ENCODE results near the gene MSH3.
A peak's percentile ranks its signal among the peaks of the same experiment; 100 is the strongest.

The MSH3 gene

GRCh38 chr5:80701597-80701996, 47.1 kb downstream of the MSH3 start:
- no peak overlapping the region for H3K27ac Mint-ChIP-seq (ENCODE audit: low read depth)
- no peak overlapping the region for H3K4me3 Mint-ChIP-seq
- ATAC-seq (replicated peaks; ENCODE audit: extremely low read depth, poor library complexity, severe bottlenecking) (no peak), DNase-seq (ENCODE audit: low spot score in 2 of 2) (no peak)
- H3K36me3 Mint-ChIP-seq (ENCODE audit: insufficient read depth) = peaks cover 10% of the 10 kb centered on the region
- no peaks in the 10 kb centered on the region for H3K9me3 Mint-ChIP-seq
- H3K27me3 Mint-ChIP-seq = no peaks in the 10 kb centered on the region
- peaks cover 23% of the 10 kb centered on the region for H3K4me1 Mint-ChIP-seq

GRCh38 chr5:80703291-80703690, 48.8 kb downstream of the MSH3 start:
- H3K4me1 Mint-ChIP-seq = peaks cover 23% of the 10 kb centered on the region
- no peak for ATAC-seq (replicated peaks; ENCODE audit: extremely low read depth, poor library complexity, severe bottlenecking)
- H3K27ac Mint-ChIP-seq (ENCODE audit: low read depth) = peak overlapping the region; percentile 46
- no peak for DNase-seq (ENCODE audit: low spot score in 2 of 2)
- peaks cover 9% of the 10 kb centered on the region for H3K36me3 Mint-ChIP-seq (ENCODE audit: insufficient read depth)
- H3K9me3 Mint-ChIP-seq = no peaks in the 10 kb centered on the region
- no peak overlapping the region for H3K4me3 Mint-ChIP-seq
- no peaks in the 10 kb centered on the region for H3K27me3 Mint-ChIP-seq

- H3K4me3 Mint-ChIP-seq = no peak overlapping the region
- H3K9me3 Mint-ChIP-seq = no peaks in the 10 kb centered on the region
- H3K36me3 Mint-ChIP-seq (ENCODE audit: insufficient read depth) = peaks cover 5% of the 10 kb centered on the region
- DNase-seq (ENCODE audit: low spot score in 2 of 2) (no peak), ATAC-seq (replicated peaks; ENCODE audit: extremely low read depth, poor library complexity, severe bottlenecking) (no peak)
- H3K27ac Mint-ChIP-seq (ENCODE audit: low read depth) = peak overlapping the region; percentile 46
- H3K4me1 Mint-ChIP-seq = peaks cover 23% of the 10 kb centered on the region
- no peaks in the 10 kb centered on the region for H3K27me3 Mint-ChIP-seq
Measured at GRCh38 chr5:80703747-80704146, 49.3 kb downstream of the MSH3 start.

- no peak for DNase-seq (ENCODE audit: low spot score in 2 of 2)
- Mint-ChIP-seq H3K4me1 (peaks cover 23% of the 10 kb centered on the region), H3K9me3 (no peaks in the 10 kb centered on the region), H3K36me3 (ENCODE audit: insufficient read depth) (peaks cover 5% of the 10 kb centered on the region), H3K27me3 (no peaks in the 10 kb centered on the region), H3K4me3 (no peak overlapping the region), H3K27ac (ENCODE audit: low read depth) (peak overlapping the region; percentile 46)
- ATAC-seq (replicated peaks; ENCODE audit: extremely low read depth, poor library complexity, severe bottlenecking) = no peak
Measured at GRCh38 chr5:80704221-80704620, 49.8 kb downstream of the MSH3 start.

GRCh38 chr5:80705216-80705769, 50.8 kb downstream of the MSH3 start:
- H3K9me3 Mint-ChIP-seq = no peaks in the 10 kb centered on the region
- no peak for DNase-seq (ENCODE audit: low spot score in 2 of 2)
- no peak overlapping the region for H3K4me3 Mint-ChIP-seq
- H3K27ac Mint-ChIP-seq (ENCODE audit: low read depth) = no peak overlapping the region
- H3K4me1 Mint-ChIP-seq = peaks cover 23% of the 10 kb centered on the region
- ATAC-seq (replicated peaks; ENCODE audit: extremely low read depth, poor library complexity, severe bottlenecking) = no peak
- peaks cover 5% of the 10 kb centered on the region for H3K36me3 Mint-ChIP-seq (ENCODE audit: insufficient read depth)
- no peaks in the 10 kb centered on the region for H3K27me3 Mint-ChIP-seq

GRCh38 chr5:80705801-80706200, 51.3 kb downstream of the MSH3 start:
- no peak for ATAC-seq (replicated peaks; ENCODE audit: extremely low read depth, poor library complexity, severe bottlenecking)
- no peaks in the 10 kb centered on the region for H3K27me3 Mint-ChIP-seq
- peaks cover 23% of the 10 kb centered on the region for H3K4me1 Mint-ChIP-seq
- no peak overlapping the region for H3K4me3 Mint-ChIP-seq
- H3K27ac Mint-ChIP-seq (ENCODE audit: low read depth) = no peak overlapping the region
- H3K9me3 Mint-ChIP-seq = no peaks in the 10 kb centered on the region
- no peak for DNase-seq (ENCODE audit: low spot score in 2 of 2)
- peaks cover 5% of the 10 kb centered on the region for H3K36me3 Mint-ChIP-seq (ENCODE audit: insufficient read depth)

- Mint-ChIP-seq H3K4me1 (peaks cover 17% of the 10 kb centered on the region), H3K4me3 (no peak overlapping the region), H3K36me3 (ENCODE audit: insufficient read depth) (peaks cover 2% of the 10 kb centered on the region), H3K27ac (ENCODE audit: low read depth) (no peak overlapping the region), H3K27me3 (no peaks in the 10 kb centered on the region), H3K9me3 (no peaks in the 10 kb centered on the region)
- no peak for DNase-seq (ENCODE audit: low spot score in 2 of 2)
- ATAC-seq (replicated peaks; ENCODE audit: extremely low read depth, poor library complexity, severe bottlenecking) = no peak
Measured at GRCh38 chr5:80706835-80707447, 52.5 kb downstream of the MSH3 start.

- no peaks in the 10 kb centered on the region for H3K27me3 Mint-ChIP-seq
- H3K36me3 Mint-ChIP-seq (ENCODE audit: insufficient read depth) = peaks cover 1% of the 10 kb centered on the region
- H3K27ac Mint-ChIP-seq (ENCODE audit: low read depth) = no peak overlapping the region
- H3K4me1 Mint-ChIP-seq = peaks cover 17% of the 10 kb centered on the region
- DNase-seq (ENCODE audit: low spot score in 2 of 2) (no peak), ATAC-seq (replicated peaks; ENCODE audit: extremely low read depth, poor library complexity, severe bottlenecking) (no peak)
- H3K4me3 Mint-ChIP-seq = no peak overlapping the region
- H3K9me3 Mint-ChIP-seq = no peaks in the 10 kb centered on the region
Measured at GRCh38 chr5:80707645-80708044, 53.2 kb downstream of the MSH3 start.

GRCh38 chr5:80711216-80711615, 56.8 kb downstream of the MSH3 start:
- H3K4me1 Mint-ChIP-seq = peaks cover 7% of the 10 kb centered on the region
- H3K27ac Mint-ChIP-seq (ENCODE audit: low read depth) = no peak overlapping the region
- H3K4me3 Mint-ChIP-seq = no peak overlapping the region
- no peaks in the 10 kb centered on the region for H3K27me3 Mint-ChIP-seq
- no peak for DNase-seq (ENCODE audit: low spot score in 2 of 2)
- peaks cover 5% of the 10 kb centered on the region for H3K36me3 Mint-ChIP-seq (ENCODE audit: insufficient read depth)
- no peak for ATAC-seq (replicated peaks; ENCODE audit: extremely low read depth, poor library complexity, severe bottlenecking)
- no peaks in the 10 kb centered on the region for H3K9me3 Mint-ChIP-seq

- peaks cover 5% of the 10 kb centered on the region for H3K36me3 Mint-ChIP-seq (ENCODE audit: insufficient read depth)
- DNase-seq (ENCODE audit: low spot score in 2 of 2) = no peak
- no peak for ATAC-seq (replicated peaks; ENCODE audit: extremely low read depth, poor library complexity, severe bottlenecking)
- H3K4me1 Mint-ChIP-seq = peaks cover 7% of the 10 kb centered on the region
- no peak overlapping the region for H3K27ac Mint-ChIP-seq (ENCODE audit: low read depth)
- no peak overlapping the region for H3K4me3 Mint-ChIP-seq
- H3K27me3 Mint-ChIP-seq = no peaks in the 10 kb centered on the region
- H3K9me3 Mint-ChIP-seq = no peaks in the 10 kb centered on the region
Measured at GRCh38 chr5:80711938-80712337, 57.5 kb downstream of the MSH3 start.

GRCh38 chr5:80712919-80713318, 58.5 kb downstream of the MSH3 start:
- peaks cover 5% of the 10 kb centered on the region for H3K36me3 Mint-ChIP-seq (ENCODE audit: insufficient read depth)
- H3K4me3 Mint-ChIP-seq = no peak overlapping the region
- H3K9me3 Mint-ChIP-seq = no peaks in the 10 kb centered on the region
- no peaks in the 10 kb centered on the region for H3K27me3 Mint-ChIP-seq
- peaks cover 7% of the 10 kb centered on the region for H3K4me1 Mint-ChIP-seq
- peak overlapping the region; percentile 67 for H3K27ac Mint-ChIP-seq (ENCODE audit: low read depth)
- ATAC-seq (replicated peaks; ENCODE audit: extremely low read depth, poor library complexity, severe bottlenecking) (no peak), DNase-seq (ENCODE audit: low spot score in 2 of 2) (no peak)

- Mint-ChIP-seq H3K4me1 (peaks cover 7% of the 10 kb centered on the region), H3K36me3 (ENCODE audit: insufficient read depth) (peaks cover 5% of the 10 kb centered on the region), H3K27ac (ENCODE audit: low read depth) (no peak overlapping the region), H3K27me3 (no peaks in the 10 kb centered on the region), H3K4me3 (no peak overlapping the region), H3K9me3 (no peaks in the 10 kb centered on the region)
- no peak for ATAC-seq (replicated peaks; ENCODE audit: extremely low read depth, poor library complexity, severe bottlenecking)
- no peak for DNase-seq (ENCODE audit: low spot score in 2 of 2)
Measured at GRCh38 chr5:80713631-80714030, 59.2 kb downstream of the MSH3 start.

- no peak for DNase-seq (ENCODE audit: low spot score in 2 of 2)
- ATAC-seq (replicated peaks; ENCODE audit: extremely low read depth, poor library complexity, severe bottlenecking) = no peak
- Mint-ChIP-seq H3K4me1 (peaks cover 7% of the 10 kb centered on the region), H3K4me3 (no peak overlapping the region), H3K27ac (ENCODE audit: low read depth) (no peak overlapping the region), H3K36me3 (ENCODE audit: insufficient read depth) (peaks cover 5% of the 10 kb centered on the region), H3K27me3 (no peaks in the 10 kb centered on the region), H3K9me3 (no peaks in the 10 kb centered on the region)
Measured at GRCh38 chr5:80714570-80715298, 60.3 kb downstream of the MSH3 start.

All from central memory CD8-positive, alpha-beta T cell (primary cell).